ENCODE data around the gene HKDC1.

GRCh38 chr10:69276503-69276902 lies 56.4 kb downstream of the HKDC1 start:
- TF ChIP-seq POLR2A (IDR thresholded peaks at IDR 0.05) (no peak), CTCF (IDR thresholded peaks at IDR 0.05) (no peak), POLR2AphosphoS5 (IDR thresholded peaks at IDR 0.05) (no peak)
